ENCODE results near the gene ZBTB21.
A peak's percentile ranks its signal among the peaks of the same experiment; 100 is the strongest.

ZBTB21 gene

GRCh38 chr21:41992576-41992975 is 17.6 kb downstream of the ZBTB21 start:
- DNase-seq (ENCODE audit: low spot score) = no peak

DNA sequence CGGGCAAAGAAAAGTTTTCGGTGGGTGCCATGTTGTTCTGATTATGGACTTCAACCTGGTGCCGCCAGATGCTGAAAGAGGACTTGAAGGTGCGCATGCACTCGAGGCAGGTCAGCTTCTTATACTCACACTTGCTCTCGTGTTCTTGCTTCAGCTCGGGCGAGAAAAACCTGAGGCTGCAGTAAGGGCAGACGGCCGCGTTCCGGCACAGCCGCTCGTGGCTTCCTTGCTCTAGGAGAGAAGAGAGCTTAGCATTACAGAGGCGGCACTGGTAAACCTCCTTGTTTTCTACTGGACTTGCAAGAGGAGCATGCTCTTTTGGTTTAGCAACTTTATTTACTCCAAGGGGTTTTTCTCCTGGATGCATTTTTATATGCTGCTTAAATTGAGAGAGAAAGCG is 18.5 kb downstream of the ZBTB21 start:
- no peak for DNase-seq (ENCODE audit: low spot score)

DNA sequence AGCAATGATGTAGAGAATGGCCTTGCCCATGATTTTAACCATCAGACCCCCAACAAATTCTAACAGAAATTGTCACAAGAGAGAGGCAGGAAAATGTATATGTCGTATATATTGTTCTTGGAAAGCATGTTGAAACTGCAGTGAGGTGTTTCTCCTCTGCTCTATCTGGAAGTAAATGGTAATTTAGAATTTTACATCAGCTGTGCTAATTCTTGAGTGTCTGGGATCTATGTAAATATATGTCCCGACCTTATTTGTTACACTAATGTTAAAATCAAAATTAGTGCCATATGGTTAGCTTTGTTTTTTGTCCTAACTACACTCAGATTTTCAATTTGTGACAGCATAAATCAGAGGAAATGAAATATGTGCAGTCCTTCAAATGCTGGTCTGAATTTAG is 20.5 kb downstream of the ZBTB21 start:
- DNase-seq (ENCODE audit: low spot score) = no peak

DNA sequence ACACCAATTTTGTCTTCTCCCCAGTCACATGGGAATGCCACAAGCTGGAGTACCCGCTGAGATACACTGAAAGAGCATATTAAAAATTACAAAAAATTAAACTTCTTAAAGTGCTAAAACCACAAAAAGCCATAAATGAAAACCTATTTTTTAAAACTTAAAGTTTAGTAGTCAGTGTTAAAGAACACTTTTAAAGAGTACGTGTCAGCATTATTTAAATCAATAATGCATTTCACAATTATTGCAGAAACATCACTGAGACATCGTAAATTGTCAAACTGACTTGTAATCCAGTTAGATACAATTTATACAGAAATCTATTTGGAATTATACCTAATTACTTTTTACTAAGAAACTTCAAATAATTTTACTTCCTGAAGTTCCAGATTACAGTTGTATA is 22.9 kb downstream of the ZBTB21 start:
- no peak for DNase-seq (ENCODE audit: low spot score)

DNA sequence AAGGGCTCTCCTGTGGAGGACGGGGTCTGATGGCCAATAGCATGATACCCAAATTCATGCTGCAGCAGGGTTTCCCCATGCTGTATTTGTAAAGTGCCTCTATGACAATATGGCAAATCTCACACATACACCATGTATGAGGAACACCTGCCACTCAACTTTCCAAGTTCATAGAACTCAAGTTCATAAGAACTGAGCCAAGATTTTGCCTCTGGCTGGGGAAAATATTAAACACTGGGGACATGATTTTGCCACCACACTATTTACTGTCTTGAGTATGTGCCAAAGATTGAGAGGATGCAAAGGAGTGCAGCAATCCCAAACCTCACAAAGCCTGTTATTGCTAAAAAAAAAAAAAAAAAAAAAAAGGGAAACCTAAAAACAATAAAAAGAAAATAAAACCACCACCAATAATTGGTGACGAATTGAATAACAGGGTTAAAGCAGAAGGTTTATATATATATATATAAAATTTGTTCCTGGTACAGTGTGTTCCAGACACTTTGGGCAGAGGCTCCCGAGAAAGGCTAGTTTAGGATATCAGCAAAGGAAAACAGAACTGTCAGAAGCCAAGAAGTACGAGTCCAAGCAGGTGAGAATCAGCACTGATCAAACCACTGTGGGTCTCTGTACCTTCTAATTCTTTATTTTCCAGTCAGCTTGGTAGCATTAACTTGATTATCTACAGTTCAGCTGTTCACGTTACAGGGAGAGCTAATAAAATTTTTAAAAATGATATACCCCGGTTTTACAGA is 24.3 kb downstream of the ZBTB21 start:
- no peak for DNase-seq (ENCODE audit: low spot score)

DNA sequence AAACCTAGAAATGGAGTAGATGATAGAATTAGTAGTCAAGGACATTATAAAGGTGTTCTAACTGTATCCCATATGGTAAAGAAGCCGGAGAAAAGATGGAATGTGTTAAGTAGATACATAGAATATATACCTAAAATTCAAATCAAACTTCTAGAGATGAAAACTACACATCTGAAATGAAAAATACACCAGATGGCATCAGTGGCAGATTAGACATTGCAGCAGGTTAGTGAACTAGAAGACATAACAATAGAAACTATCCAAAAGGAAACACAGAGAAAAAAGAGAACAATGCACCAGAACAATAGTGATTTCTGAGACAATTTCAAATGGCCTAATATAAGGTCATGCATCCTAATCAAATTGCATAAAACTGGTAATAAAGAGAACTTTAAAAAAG is 26.9 kb downstream of the ZBTB21 start:
- no peak for DNase-seq (ENCODE audit: low spot score)

- DNase-seq (ENCODE audit: low spot score) = no peak
Observed at GRCh38 chr21:41980561-41980960, 29.6 kb downstream of the ZBTB21 start.

DNA sequence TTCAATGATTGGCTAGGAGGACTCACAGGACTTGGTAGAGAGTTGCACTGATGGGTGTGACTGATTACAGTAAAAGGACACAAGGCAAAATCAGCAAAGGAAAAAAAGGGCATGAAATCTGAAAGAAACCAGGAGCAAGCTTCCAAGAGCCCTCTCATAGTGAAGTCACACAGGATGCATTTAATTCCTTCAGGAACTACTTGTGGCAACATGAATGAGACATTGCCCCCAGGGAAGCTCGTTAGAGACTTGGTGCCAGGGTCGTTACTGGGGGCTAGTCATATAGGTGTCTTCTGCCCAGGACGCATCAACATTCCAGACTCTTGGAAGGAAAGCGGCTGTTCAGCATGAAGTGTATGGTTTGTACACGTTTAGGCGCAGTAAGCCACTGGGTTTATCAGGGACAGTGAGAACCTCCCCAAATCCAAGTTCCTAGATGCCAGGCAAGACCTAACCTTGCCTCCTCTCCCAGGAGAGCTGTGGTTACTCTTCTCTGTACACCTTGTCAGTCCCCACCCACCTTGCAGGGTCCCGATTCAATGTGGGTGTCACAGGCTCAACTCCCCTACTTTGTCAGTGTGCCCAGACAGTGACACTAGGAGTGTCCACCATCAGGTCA is 30.3 kb downstream of the ZBTB21 start:
- DNase-seq (ENCODE audit: low spot score) = no peak

DNA sequence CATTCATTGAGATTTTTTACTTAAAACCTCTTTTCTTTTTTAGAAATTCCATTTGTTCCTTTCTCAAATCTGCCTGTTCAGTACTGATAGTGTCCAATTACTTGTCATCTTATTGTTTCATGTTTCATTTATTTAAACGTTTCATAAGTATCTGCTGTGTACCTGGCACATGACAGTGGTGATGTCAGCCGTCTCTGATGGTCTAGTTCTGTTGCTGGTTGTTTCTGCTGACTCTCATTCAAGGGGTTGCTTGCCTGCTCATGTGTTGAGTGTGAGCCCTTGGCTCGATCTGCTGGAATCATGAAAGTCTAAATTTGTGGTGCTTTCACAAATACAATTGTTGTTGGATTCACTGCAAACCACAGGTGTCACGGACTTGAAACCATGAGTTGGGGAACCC is 30.8 kb downstream of the ZBTB21 start:
- DNase-seq (ENCODE audit: low spot score) = no peak

DNA sequence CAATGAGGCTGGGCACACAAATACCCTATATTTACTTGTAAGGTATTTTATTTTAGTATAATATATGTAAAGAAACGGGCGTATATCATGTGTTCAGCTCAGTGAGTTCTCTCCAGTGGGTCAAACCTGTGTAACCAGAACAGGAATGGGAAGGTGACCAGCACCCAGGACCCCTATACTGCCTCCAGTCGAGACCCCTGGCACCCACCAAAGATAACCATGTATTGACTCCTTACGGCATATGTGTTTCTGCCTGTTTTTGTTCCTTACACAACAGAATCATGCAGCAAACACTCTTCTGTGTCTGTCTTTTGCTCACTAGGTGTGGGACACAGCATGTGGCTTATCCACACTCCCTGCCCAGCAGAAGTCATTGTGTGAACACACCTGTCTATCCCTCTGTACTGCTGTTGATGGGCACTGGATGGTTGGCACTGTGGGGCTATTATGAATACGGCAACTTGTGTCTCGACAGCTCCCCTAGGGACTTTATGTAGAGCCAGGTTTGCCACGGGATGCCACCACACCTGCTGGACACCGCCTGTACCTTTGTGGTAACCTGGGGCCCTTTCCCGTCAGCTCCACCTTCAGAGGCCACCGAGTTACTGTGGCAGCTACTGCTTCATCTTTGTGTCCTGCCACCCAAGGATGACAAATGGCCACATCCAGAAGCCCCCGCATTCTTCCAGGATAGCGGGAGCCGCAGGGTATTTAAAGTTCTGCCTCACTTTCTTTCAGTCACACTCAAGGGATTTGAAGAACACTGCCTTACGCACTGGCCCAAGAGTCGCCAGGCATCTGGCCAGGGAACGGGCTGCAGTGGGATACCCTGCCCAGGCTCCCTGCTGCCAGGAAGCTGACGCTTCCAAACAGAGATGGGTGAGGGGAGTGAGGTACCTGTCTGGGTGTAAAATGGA is 32.9 kb downstream of the ZBTB21 start:
- DNase-seq (ENCODE audit: low spot score) = no peak

DNA sequence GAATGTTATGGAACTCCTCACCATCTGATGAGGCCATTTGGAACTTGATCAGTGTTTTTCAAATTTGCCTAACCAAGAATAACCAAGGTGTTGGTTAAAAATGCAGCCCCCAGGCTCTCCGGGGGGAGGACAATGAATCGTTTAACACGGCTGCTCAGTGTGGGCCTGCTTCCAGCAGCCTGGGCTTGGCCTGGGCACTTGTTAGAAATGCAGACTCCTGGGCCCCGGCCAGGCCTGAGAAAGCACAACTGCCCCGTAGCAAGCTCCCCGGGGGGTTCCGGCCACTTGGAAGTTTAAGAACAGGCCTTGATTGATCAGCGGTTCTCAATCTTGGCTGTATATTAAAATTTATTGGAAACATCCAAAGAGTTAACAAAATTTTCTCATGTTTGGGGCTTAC is 33.5 kb downstream of the ZBTB21 start:
- no peak for DNase-seq (ENCODE audit: low spot score)

DNA sequence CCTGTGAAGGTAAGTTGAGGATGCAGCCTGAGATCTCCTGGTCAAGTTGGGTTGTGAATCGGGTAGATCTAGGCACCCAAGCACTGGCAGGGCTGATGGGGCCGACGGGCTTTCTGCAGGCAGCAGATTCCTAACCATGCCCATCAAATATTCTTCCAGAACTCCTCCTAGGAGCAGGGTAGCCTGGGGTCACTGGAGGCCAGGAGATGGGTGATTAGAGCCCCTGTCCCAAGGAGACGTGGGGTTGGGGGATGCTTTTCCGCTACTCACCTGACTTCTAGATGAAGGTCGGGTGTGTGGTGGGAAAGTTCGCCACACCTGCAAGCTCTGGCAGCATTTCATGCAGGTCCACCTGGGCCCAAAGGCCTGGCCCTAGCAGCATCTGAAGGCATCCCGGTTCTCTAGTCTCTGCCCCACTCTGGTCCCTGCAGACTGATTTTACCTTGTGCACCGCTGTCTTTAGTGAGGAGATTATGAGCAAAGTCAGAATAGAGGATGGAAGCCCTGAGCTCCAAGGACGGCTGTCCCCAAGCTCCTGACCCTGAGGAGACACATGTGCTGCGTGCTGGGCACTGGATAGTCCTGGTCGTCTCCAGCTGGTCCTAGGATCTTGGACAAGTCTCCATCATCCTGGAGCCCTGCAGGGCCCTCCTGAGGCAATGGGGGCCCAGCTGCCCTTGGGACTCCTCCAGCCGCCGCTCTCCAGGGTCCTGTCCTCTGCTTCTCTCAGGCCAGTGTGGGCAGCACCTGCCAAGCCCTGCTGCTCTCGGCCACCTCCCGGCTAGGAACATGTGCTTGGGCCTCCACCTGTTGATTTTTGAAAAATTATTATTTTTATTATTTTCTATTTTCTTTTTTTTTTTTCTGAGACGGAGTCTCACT is 34.5 kb downstream of the ZBTB21 start:
- DNase-seq (ENCODE audit: low spot score) = no peak

DNA sequence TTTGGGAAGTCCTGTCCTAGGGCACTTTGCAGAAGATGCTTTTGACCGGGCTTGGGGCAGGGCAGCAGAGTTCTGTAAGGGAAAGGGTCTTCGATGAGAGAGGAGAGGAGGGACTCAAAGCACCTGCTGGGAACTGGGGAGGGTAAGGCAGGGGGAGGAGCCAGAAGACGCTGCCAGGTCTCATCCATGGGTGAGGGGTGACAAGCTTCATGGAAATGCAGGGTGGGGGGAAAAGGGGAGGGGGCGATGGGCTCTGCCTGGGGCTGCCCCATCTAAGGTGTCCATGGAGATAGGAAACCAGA is 35.5 kb downstream of the ZBTB21 start:
- no peak for DNase-seq (ENCODE audit: low spot score)

- DNase-seq (ENCODE audit: low spot score) = peak; percentile 20
Observed at GRCh38 chr21:41973861-41974751, 36.1 kb downstream of the ZBTB21 start.

DNA sequence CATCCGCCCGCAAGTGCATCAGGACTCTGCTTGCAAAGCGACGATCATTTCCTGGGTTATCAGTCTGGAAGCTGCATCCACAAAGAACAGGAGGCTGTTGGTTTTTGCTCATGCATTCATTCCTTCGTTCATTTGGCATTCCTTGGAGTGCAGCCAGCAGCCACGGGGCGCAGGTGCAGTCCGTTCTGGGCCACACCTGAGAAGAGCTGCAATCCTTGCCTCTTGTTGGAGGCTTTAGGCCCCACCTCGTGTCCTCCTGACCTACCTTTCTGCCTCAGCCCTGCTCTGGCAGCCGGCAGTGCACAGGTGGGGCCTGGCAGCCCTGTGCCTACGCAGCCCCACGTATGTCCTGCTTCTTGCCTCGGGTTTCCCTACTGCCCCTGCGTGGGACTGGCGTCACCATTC is 36.7 kb downstream of the ZBTB21 start:
- DNase-seq (ENCODE audit: low spot score) = peak; percentile 22

GRCh38 chr21:41972511-41973205 is 37.5 kb downstream of the ZBTB21 start:
- no peak for DNase-seq (ENCODE audit: low spot score)

DNA sequence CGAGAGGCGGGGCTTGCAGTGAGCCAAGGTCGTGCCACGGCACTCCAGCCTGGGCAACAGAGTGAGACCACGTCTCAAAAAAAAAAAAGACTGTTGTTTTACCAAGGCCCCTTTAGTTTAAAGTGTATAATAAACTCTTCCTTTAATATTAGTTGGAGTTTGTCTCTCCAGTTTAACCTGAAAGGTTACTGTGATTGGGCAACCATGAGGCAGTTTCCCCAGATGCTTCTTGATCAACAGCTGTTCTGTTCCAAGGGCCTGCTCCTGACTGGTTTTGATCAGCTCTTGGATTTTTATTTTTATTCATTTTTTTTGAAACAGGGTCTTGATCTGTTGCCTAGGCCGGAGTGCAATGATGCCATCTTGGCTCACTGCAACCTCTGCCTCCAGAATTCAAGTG is 38.3 kb downstream of the ZBTB21 start:
- DNase-seq (ENCODE audit: low spot score) = no peak

DNA sequence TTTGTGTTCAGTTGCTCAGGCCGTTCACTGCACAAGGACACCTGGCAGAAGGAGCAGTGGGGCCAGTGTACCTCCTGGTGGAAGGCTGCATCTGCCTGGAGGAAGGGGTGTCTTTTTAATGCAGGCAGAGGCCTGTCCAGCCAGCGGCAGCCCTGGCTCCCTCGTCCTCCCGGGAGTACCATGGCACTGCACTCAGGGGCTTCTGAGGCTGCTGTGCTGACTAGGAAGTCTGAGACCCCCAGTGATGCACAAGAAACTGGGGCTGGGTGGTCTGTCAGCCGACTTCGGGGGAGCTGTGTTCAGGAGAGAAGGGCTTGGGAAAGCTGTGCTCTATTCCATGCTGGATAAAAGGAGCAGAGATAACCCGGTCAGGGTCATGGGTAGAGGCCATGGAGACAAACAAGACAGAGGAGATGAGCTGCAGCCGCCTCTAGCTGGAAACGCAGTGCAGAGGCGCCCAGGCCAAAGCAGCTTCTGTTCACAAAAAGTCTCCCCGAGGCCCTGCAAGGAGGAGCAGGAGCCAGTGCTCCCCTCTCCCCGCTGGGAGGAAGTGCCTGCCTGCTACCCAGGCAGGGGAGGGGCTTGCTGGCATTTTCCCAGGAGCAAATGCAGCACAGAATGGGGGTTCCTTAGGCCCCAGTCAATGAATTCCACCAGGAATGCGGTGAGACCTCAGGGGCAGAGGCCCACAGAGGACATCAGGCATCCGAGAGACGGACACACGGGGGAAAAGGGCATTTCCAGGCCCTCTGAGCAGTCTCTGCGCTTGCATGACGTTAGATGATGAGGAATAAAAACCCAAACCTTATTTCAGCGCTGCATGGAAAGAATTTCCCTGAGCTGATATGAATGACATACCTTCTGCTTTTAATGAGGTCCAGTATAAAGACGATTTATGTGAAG is 39.2 kb downstream of the ZBTB21 start:
- DNase-seq (ENCODE audit: low spot score) = no peak

DNA sequence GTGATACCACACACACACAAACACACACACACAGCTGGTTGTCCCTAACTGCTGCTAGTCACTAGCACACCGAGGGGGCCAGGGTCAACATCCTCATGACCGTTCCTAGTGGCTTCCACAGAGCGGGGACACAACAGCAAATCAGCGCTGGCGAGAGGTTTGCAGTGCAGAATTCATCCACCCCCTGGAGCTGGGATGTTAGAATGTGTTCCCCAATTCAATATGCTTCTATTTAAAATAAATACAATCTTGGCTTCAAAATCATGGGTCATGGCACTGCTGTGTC is 40.1 kb downstream of the ZBTB21 start:
- no peak for DNase-seq (ENCODE audit: low spot score)

DNA sequence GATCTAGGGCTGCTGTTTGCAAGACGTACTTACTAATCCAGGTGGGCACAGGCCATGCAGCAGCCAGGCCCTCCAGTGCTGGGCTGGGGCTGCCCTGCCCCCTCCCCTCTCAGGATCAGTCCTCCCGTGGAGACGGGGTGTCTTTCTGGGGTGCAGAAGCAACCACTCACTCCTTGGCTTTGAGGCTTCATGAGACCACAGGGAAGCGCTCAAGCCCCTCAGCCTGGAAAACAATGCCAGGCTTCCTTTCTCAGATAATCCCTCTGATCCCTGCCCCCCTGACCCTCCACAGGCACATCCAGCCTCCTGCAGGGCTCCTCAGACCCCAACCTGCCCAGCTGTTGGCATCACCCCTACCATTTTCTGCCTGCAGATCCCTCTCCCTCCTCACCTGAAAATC is 42.5 kb downstream of the ZBTB21 start:
- DNase-seq (ENCODE audit: low spot score) = no peak
